IMR-90 (cell line): Measurements from ENCODE around the gene SPAM1. TPM values are rescaled to one million over a fixed set of nuclear protein-coding genes. Genes with fewer than 3 reads are reported as not detected.

Experiments
- ATAC-seq: fragments of 200-7000 bp; cut with Tn5 transposase; 2 replicates; pipeline ENCODE4 v1.9.1; 2020; ENCODE audit warnings: low read depth, mild to moderate bottlenecking, moderate library complexity
- BruUV-seq: library from RNA; stranded (reverse); fragments of 400-500 nt; replicated peaks from 2 replicates; lab custom pipeline; 2021; lab: Mats Ljungman, UMichigan
- CTCF ChIA-PET: fragments of 300-600 bp; formaldehyde crosslinking; extraction: SDS; loops from one replicate; lab custom pipeline; 2021; ENCODE audit warnings: antibody characterized with exemption; lab: Yijun Ruan, JAX
- POLR2A ChIA-PET: fragments of 300-600 bp; sonication (Branson Sonifier 250); formaldehyde crosslinking; loops from one replicate; lab custom pipeline; 2022; ENCODE audit warnings: antibody characterized with exemption; ENCODE audit not compliant: unreplicated experiment; lab: Charles Lee
- DNase-seq: peaks from one replicate; pipeline ENCODE4 v3.0.0; 2013
- H2AFZ ChIP-seq: replicated peaks from 2 replicates; pipeline ENCODE3; 2013; ENCODE audit warnings: low read length, mild to moderate bottlenecking; ENCODE audit not compliant: poor library complexity
- H2AK5ac ChIP-seq: 2 replicates; pipeline ENCODE4 v1.6.1; 2013; ENCODE audit warnings: low read depth, low read length, inconsistent platforms
- H2AK9ac ChIP-seq: replicated peaks from 2 replicates; pipeline ENCODE3; 2013; ENCODE audit warnings: mild to moderate bottlenecking, low read depth, low read length, moderate library complexity; ENCODE audit not compliant: poor library complexity
- H2BK120ac ChIP-seq: 2 replicates; pipeline ENCODE4 v1.6.1; 2013; ENCODE audit warnings: low read depth, low read length, inconsistent platforms
- H2BK15ac ChIP-seq: 3 replicates; pipeline ENCODE4 v1.6.1; 2013; ENCODE audit warnings: low read depth, low read length, inconsistent platforms
- H2BK20ac ChIP-seq: 2 replicates; pipeline ENCODE4 v1.6.1; 2013; ENCODE audit warnings: low read depth, mild to moderate bottlenecking, inconsistent platforms, low read length, moderate library complexity
- H2BK5ac ChIP-seq: 2 replicates; pipeline ENCODE4 v1.6.1; 2013; ENCODE audit warnings: mild to moderate bottlenecking, low read depth, low read length, inconsistent platforms; ENCODE audit not compliant: poor library complexity, severe bottlenecking
- H3K14ac ChIP-seq: replicated peaks from 2 replicates; pipeline ENCODE4 v1.6.1; 2013; ENCODE audit warnings: low read depth, low read length, inconsistent platforms
- H3K18ac ChIP-seq: 2 replicates; pipeline ENCODE4 v1.6.1; 2013; ENCODE audit warnings: low read depth, low read length, control low read depth
- H3K23ac ChIP-seq: 2 replicates; pipeline ENCODE4 v1.6.1; 2013; ENCODE audit warnings: low read depth, low read length, inconsistent platforms
- H3K27ac ChIP-seq: 2 replicates; pipeline ENCODE4 v1.5.1; 2013; ENCODE audit warnings: mild to moderate bottlenecking, control low read depth, low read length; ENCODE audit not compliant: insufficient read depth
- H3K27me3 ChIP-seq: 2 replicates; pipeline ENCODE4 v1.6.1; 2013; ENCODE audit warnings: low read length; ENCODE audit not compliant: control insufficient read depth, insufficient read depth
- H3K36me3 ChIP-seq: 2 replicates; pipeline ENCODE4 v1.6.1; 2013; ENCODE audit warnings: low read length, mixed read lengths; ENCODE audit not compliant: control insufficient read depth, insufficient read depth
- H3K4ac ChIP-seq: 2 replicates; pipeline ENCODE4 v1.6.1; 2013; ENCODE audit warnings: low read depth, low read length, inconsistent platforms
- H3K4me1 ChIP-seq: 2 replicates; pipeline ENCODE4 v1.6.1; 2013; ENCODE audit warnings: low read length, mixed read lengths; ENCODE audit not compliant: control insufficient read depth, insufficient read depth
- H3K4me2 ChIP-seq: 2 replicates; pipeline ENCODE4 v1.6.1; 2013; ENCODE audit warnings: low read depth, mild to moderate bottlenecking, control low read depth, low read length, moderate library complexity
- H3K4me3 ChIP-seq: 2 replicates; pipeline ENCODE4 v1.5.1; 2013; ENCODE audit warnings: low read depth, mild to moderate bottlenecking, control low read depth, low read length, moderate library complexity; ENCODE audit not compliant: insufficient read depth
- H3K56ac ChIP-seq: 2 replicates; pipeline ENCODE4 v1.6.1; 2013; ENCODE audit warnings: low read length, inconsistent platforms; ENCODE audit not compliant: insufficient read depth; ENCODE audit errors: extremely low read depth
- H3K79me1 ChIP-seq, 2 experiments: 2 replicates each; pipeline ENCODE4 v1.6.1; 2013; ENCODE audit warnings: low read length in 2 of 2, inconsistent platforms in 1 of 2, low read depth in 1 of 2
- H3K9ac ChIP-seq: 2 replicates; pipeline ENCODE4 v1.6.1; 2013; ENCODE audit warnings: low read depth, low read length, control low read depth
- H3K9me1 ChIP-seq: 2 replicates; pipeline ENCODE4 v1.6.1; 2013; ENCODE audit warnings: low read length, inconsistent platforms; ENCODE audit not compliant: insufficient read depth
- H3K9me3 ChIP-seq: 2 replicates; pipeline ENCODE4 v1.6.1; 2013; ENCODE audit warnings: low read length; ENCODE audit not compliant: control insufficient read depth, insufficient read depth
- H4K20me1 ChIP-seq: 2 replicates; pipeline ENCODE4 v1.6.1; 2013; ENCODE audit warnings: low read length, inconsistent platforms; ENCODE audit not compliant: insufficient read depth
- H4K5ac ChIP-seq: 2 replicates; pipeline ENCODE4 v1.6.1; 2013; ENCODE audit warnings: mild to moderate bottlenecking, low read depth, low read length, control low read depth
- H4K8ac ChIP-seq, 2 experiments: 2 replicates each; pipeline ENCODE4 v1.6.1; 2013; ENCODE audit warnings: low read depth in 2 of 2, low read length in 2 of 2, control low read depth in 1 of 2, inconsistent platforms in 1 of 2
- H4K91ac ChIP-seq: 2 replicates; pipeline ENCODE4 v1.6.1; 2013; ENCODE audit warnings: low read depth, low read length, inconsistent platforms; ENCODE audit not compliant: insufficient read depth
- BHLHE40 ChIP-seq: fragments of 150-350 bp; IDR thresholded peaks from 2 replicates; pipeline ENCODE4 v1.6.1; 2016; ENCODE audit warnings: mild to moderate bottlenecking, low read depth, low read length
- CEBPB ChIP-seq: IDR thresholded peaks from 2 replicates; pipeline ENCODE4 v1.6.1; 2012; ENCODE audit warnings: low read depth, low read length, improper control_type of control experiment
- CHD1 ChIP-seq: IDR thresholded peaks from 2 replicates; pipeline ENCODE4 v1.6.1; 2012; ENCODE audit warnings: low read depth, low read length, improper control_type of control experiment
- ELK1 ChIP-seq: fragments of 150-350 bp; IDR thresholded peaks from 2 replicates; pipeline ENCODE4 v1.6.1; 2016; ENCODE audit warnings: low read depth, mild to moderate bottlenecking, low read length, moderate library complexity, borderline replicate concordance
- FOS ChIP-seq: fragments of 150-350 bp; IDR thresholded peaks from 2 replicates; pipeline ENCODE4 v1.6.1; 2016; ENCODE audit warnings: low read depth, low read length
- MAFK ChIP-seq: IDR thresholded peaks from 2 replicates; pipeline ENCODE4 v1.6.1; 2012; ENCODE audit warnings: low read depth, low read length, improper control_type of control experiment
- MAZ ChIP-seq: IDR thresholded peaks from 2 replicates; pipeline ENCODE4 v1.6.1; 2012; ENCODE audit warnings: low read depth, mild to moderate bottlenecking, low read length, improper control_type of control experiment, moderate library complexity, borderline replicate concordance
- MXI1 ChIP-seq: IDR thresholded peaks from 2 replicates; pipeline ENCODE4 v1.6.1; 2012; ENCODE audit warnings: low read depth, mild to moderate bottlenecking, low read length, moderate library complexity, borderline replicate concordance
- NFE2L2 ChIP-seq: fragments of 150-350 bp; IDR thresholded peaks from 2 replicates; pipeline ENCODE4 v1.6.1; 2016; ENCODE audit warnings: low read depth, mild to moderate bottlenecking, low read length
- POLR2A ChIP-seq: IDR thresholded peaks from 2 replicates; pipeline ENCODE4 v1.6.1; 2012; ENCODE audit warnings: mild to moderate bottlenecking, low read depth, low read length
- RAD21 ChIP-seq: IDR thresholded peaks from 2 replicates; pipeline ENCODE4 v1.6.1; 2012; ENCODE audit warnings: low read length, improper control_type of control experiment
- RCOR1 ChIP-seq: IDR thresholded peaks from 2 replicates; pipeline ENCODE4 v1.6.1; 2012; ENCODE audit warnings: mild to moderate bottlenecking, low read length, improper control_type of control experiment; ENCODE audit not compliant: insufficient replicate concordance
- RFX5 ChIP-seq: IDR thresholded peaks from 2 replicates; pipeline ENCODE4 v1.8.0; 2012; ENCODE audit warnings: low read depth, mild to moderate bottlenecking, low read length, moderate library complexity
- SMC3 ChIP-seq: fragments of 150-350 bp; IDR thresholded peaks from 2 replicates; pipeline ENCODE4 v1.6.1; 2016; ENCODE audit warnings: low read depth, mild to moderate bottlenecking, antibody characterized with exemption, low read length, moderate library complexity
- WGBS, 2 experiments: methylation state at CpG; one replicate each; pipeline versions ENCODE4 v1.1.5 to v1.1.7; 2013; ENCODE audit warnings: missing lambda C conversion rate in 2 of 2; ENCODE audit not compliant: insufficient read length in 1 of 2; ENCODE audit errors: extremely low coverage in 2 of 2; 5-methylcytosine and 5-hydroxymethylcytosine counted together
- dilution Hi-C: fragments of 300-500 bp; cut with HindIII; formaldehyde crosslinking; loops from one replicate; pipeline ENCODE4 v1.14.3; 2018; ENCODE audit warnings: low sequenced_read_pairs; ENCODE audit not compliant: unreplicated experiment
- in situ Hi-C: fragments of 300-500 bp; cut with MboI; formaldehyde crosslinking; loops from 3 replicates; pipeline ENCODE4 v1.14.3; 2019; ENCODE audit warnings: low sequenced_read_pairs, inconsistent platforms, mixed read lengths
- intact Hi-C: fragments of 100-400 bp; cut with micrococcal nuclease; formaldehyde crosslinking; loops from 2 replicates; pipeline ENCODE4 v1.10.0; 2022
- polyA plus RNA-seq, 3 experiments: library from polyadenylated mRNA; depleted of rRNA; stranded (reverse); fragments of >200 nt; gene quantifications; 2 replicates each; pipeline ENCODE4 v1.2.3, GENCODE V29; 2012; ENCODE audit warnings: low replicate concordance in 1 of 3
- total RNA-seq: library from RNA; depleted of rRNA; stranded (reverse); fragments of >200 nt; gene quantifications from 2 replicates; pipeline ENCODE4 v1.2.3, GENCODE V29; 2012
- TF ChIP-seq, protein P1 (sequence below): fragments of 150-350 bp; IDR thresholded peaks from 2 replicates; pipeline ENCODE4 v1.6.1; 2017; ENCODE audit warnings: mild to moderate bottlenecking, antibody characterized with exemption, low read length, low read depth
- TF ChIP-seq, protein P2 (sequence below): conservative IDR thresholded peaks from 2 replicates; pipeline ENCODE4 v1.5.1; 2012; ENCODE audit warnings: mild to moderate bottlenecking, low read depth, low read length, improper control_type of control experiment

SPAM1 gene
- total and polyA plus RNA-seq, 2 of the 4 experiments (the other 2 are of a cell fraction) = not detected

- no peak overlapping the region for H3K4me3 ChIP-seq
- H3K79me1 ChIP-seq = no peaks in the 10 kb centered on the region
- H3K9me1 ChIP-seq = no peaks in the 10 kb centered on the region
- no peak overlapping the region for H3K9ac ChIP-seq
- H3K4me1 ChIP-seq = no peaks in the 10 kb centered on the region
- H3K14ac ChIP-seq = no peak overlapping the region
- H2BK15ac ChIP-seq = no peak overlapping the region
- TF ChIP-seq MXI1 = no peak
- TF ChIP-seq RFX5 = no peak
- TF ChIP-seq MAZ = no peak
- no peak for TF ChIP-seq BHLHE40
- TF ChIP-seq RAD21 = no peak
- no peak for TF ChIP-seq CEBPB
- no peak for TF ChIP-seq CHD1
- no peak for TF ChIP-seq RCOR1
- no peak for TF ChIP-seq POLR2A
- TF ChIP-seq FOS = no peak
- TF ChIP-seq, protein P1, sequence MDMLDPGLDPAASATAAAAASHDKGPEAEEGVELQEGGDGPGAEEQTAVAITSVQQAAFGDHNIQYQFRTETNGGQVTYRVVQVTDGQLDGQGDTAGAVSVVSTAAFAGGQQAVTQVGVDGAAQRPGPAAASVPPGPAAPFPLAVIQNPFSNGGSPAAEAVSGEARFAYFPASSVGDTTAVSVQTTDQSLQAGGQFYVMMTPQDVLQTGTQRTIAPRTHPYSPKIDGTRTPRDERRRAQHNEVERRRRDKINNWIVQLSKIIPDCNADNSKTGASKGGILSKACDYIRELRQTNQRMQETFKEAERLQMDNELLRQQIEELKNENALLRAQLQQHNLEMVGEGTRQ = no peak
- TF ChIP-seq SMC3 = no peak
- TF ChIP-seq NFE2L2 = no peak
- TF ChIP-seq ELK1 = no peak
- TF ChIP-seq, protein P2, sequence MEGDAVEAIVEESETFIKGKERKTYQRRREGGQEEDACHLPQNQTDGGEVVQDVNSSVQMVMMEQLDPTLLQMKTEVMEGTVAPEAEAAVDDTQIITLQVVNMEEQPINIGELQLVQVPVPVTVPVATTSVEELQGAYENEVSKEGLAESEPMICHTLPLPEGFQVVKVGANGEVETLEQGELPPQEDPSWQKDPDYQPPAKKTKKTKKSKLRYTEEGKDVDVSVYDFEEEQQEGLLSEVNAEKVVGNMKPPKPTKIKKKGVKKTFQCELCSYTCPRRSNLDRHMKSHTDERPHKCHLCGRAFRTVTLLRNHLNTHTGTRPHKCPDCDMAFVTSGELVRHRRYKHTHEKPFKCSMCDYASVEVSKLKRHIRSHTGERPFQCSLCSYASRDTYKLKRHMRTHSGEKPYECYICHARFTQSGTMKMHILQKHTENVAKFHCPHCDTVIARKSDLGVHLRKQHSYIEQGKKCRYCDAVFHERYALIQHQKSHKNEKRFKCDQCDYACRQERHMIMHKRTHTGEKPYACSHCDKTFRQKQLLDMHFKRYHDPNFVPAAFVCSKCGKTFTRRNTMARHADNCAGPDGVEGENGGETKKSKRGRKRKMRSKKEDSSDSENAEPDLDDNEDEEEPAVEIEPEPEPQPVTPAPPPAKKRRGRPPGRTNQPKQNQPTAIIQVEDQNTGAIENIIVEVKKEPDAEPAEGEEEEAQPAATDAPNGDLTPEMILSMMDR = no peak
- TF ChIP-seq MAFK = no peak
- H3K4ac ChIP-seq = no peak overlapping the region
- ATAC-seq (no peak), DNase-seq (no peak)
- BruUV-seq = no TSS peak
- H3K27ac ChIP-seq = no peak overlapping the region
- no peak overlapping the region for H4K91ac ChIP-seq
- H4K5ac ChIP-seq = no peak overlapping the region
- dilution Hi-C loops (no loop called here), intact Hi-C loops (no loop called here), in situ Hi-C loops (no loop called here)
- no peak overlapping the region for H4K8ac ChIP-seq
- no peak overlapping the region for H3K18ac ChIP-seq
- no peaks in the 10 kb centered on the region for H3K36me3 ChIP-seq
- H3K4me2 ChIP-seq = no peak overlapping the region
- H2BK120ac ChIP-seq = no peak overlapping the region
- POLR2A ChIA-PET = no interaction called here
- 90% methylated on average over 2 of the region's 6 CpGs; no CpG with 5 or more reads in 1 of the 2 experiments for WGBS, 2 experiments
- H2AK9ac ChIP-seq = no peak overlapping the region
- CTCF ChIA-PET = no interaction called here
- no peak overlapping the region for H2BK5ac ChIP-seq
- no peaks in the 10 kb centered on the region for H3K27me3 ChIP-seq
- H4K20me1 ChIP-seq = no peaks in the 10 kb centered on the region
- H2AK5ac ChIP-seq = no peak overlapping the region
- H3K56ac ChIP-seq = no peak overlapping the region
- H2AFZ ChIP-seq = no peak overlapping the region
- no peak overlapping the region for H2BK20ac ChIP-seq
- H3K9me3 ChIP-seq = no peaks in the 10 kb centered on the region
- H3K23ac ChIP-seq = no peak overlapping the region
Measured at GRCh38 chr7:123996327-123996625, 71.2 kb downstream of the SPAM1 start.
